OCI-LY1 (cell line): ENCODE data around the gene AFAP1L1.

Experiments used
- H2AFZ ChIP-seq: fragments of 200-600 bp; sonication (generic), shearing (Covaris generic); 2 replicates; pipeline ENCODE4 v1.6.0; 2014; ENCODE audit warnings: antibody characterized with exemption, mild to moderate bottlenecking, low read length
- H3F3A ChIP-seq: fragments of 200-600 bp; sonication (generic), shearing (Covaris generic); 2 replicates; pipeline ENCODE4 v1.6.0; 2014; ENCODE audit warnings: mild to moderate bottlenecking, antibody characterized with exemption, low read length, moderate library complexity; ENCODE audit not compliant: insufficient read depth
- H3K27ac ChIP-seq: fragments of 200-600 bp; sonication (generic); 2 replicates; pipeline ENCODE4 v1.5.1; 2014; ENCODE audit warnings: low read length, mixed run types, mild to moderate bottlenecking, low read depth; ENCODE audit not compliant: poor library complexity, severe bottlenecking
- H3K27me3 ChIP-seq: fragments of 200-600 bp; sonication (generic); 2 replicates; pipeline ENCODE4 v1.6.0; 2014; ENCODE audit warnings: antibody characterized with exemption, mild to moderate bottlenecking, low read length, moderate library complexity; ENCODE audit not compliant: insufficient read depth
- H3K36me3 ChIP-seq: fragments of 200-600 bp; sonication (generic); 2 replicates; pipeline ENCODE4 v1.6.1; 2014; ENCODE audit warnings: mild to moderate bottlenecking, antibody characterized with exemption, low read length, moderate library complexity, mixed read lengths; ENCODE audit not compliant: insufficient read depth
- H3K4me1 ChIP-seq: fragments of 200-600 bp; sonication (generic); 2 replicates; pipeline ENCODE4 v1.5.1; 2014; ENCODE audit warnings: mild to moderate bottlenecking, low read length, moderate library complexity; ENCODE audit not compliant: insufficient read depth, severe bottlenecking
- H3K4me2 ChIP-seq: fragments of 200-600 bp; sonication (generic), shearing (Covaris generic); 2 replicates; pipeline ENCODE4 v1.6.1; 2014; ENCODE audit warnings: low read length
- H3K4me3 ChIP-seq: fragments of 200-600 bp; sonication (generic); 2 replicates; pipeline ENCODE4 v1.5.1; 2014; ENCODE audit warnings: low read length, low read depth, mild to moderate bottlenecking, mixed read lengths; ENCODE audit not compliant: poor library complexity, severe bottlenecking
- H3K79me2 ChIP-seq: fragments of 200-600 bp; shearing (Covaris generic); 2 replicates; pipeline ENCODE4 v1.6.1; 2016; ENCODE audit warnings: mixed run types, low read length, mixed read lengths; ENCODE audit not compliant: insufficient read depth
- H3K9ac ChIP-seq: fragments of 200-600 bp; sonication (generic), shearing (Covaris generic); 2 replicates; pipeline ENCODE4 v1.6.1; 2014; ENCODE audit warnings: mild to moderate bottlenecking, low read length, mixed read lengths
- H3K9me2 ChIP-seq: fragments of 200-600 bp; sonication (generic), shearing (Covaris generic); 2 replicates; pipeline ENCODE4 v1.6.1; 2014; ENCODE audit warnings: low read depth, mild to moderate bottlenecking, low read length, mixed read lengths
- H3K9me3 ChIP-seq: fragments of 200-600 bp; shearing (Covaris generic); 2 replicates; pipeline ENCODE4 v1.6.1; 2014; ENCODE audit warnings: low read length, mixed read lengths
- H4K20me1 ChIP-seq: fragments of 200-600 bp; sonication (generic), shearing (Covaris generic); 2 replicates; pipeline ENCODE4 v1.6.0; 2016; ENCODE audit warnings: mild to moderate bottlenecking, low read length; ENCODE audit not compliant: insufficient read depth
- CTCF ChIP-seq: fragments of 200-600 bp; sonication (generic), shearing (Covaris generic); IDR thresholded peaks from 2 replicates; pipeline ENCODE4 v1.5.1; 2017; ENCODE audit warnings: mild to moderate bottlenecking, antibody characterized with exemption, low read length, moderate library complexity, mixed read lengths
- EZH2 ChIP-seq: fragments of 200-600 bp; sonication (generic), shearing (Covaris generic); IDR thresholded peaks from 2 replicates; pipeline ENCODE4 v1.8.0; 2017; ENCODE audit warnings: borderline replicate concordance, mixed run types, mild to moderate bottlenecking, antibody characterized with exemption, low read length, moderate library complexity, mixed read lengths

The AFAP1L1 gene

DNA sequence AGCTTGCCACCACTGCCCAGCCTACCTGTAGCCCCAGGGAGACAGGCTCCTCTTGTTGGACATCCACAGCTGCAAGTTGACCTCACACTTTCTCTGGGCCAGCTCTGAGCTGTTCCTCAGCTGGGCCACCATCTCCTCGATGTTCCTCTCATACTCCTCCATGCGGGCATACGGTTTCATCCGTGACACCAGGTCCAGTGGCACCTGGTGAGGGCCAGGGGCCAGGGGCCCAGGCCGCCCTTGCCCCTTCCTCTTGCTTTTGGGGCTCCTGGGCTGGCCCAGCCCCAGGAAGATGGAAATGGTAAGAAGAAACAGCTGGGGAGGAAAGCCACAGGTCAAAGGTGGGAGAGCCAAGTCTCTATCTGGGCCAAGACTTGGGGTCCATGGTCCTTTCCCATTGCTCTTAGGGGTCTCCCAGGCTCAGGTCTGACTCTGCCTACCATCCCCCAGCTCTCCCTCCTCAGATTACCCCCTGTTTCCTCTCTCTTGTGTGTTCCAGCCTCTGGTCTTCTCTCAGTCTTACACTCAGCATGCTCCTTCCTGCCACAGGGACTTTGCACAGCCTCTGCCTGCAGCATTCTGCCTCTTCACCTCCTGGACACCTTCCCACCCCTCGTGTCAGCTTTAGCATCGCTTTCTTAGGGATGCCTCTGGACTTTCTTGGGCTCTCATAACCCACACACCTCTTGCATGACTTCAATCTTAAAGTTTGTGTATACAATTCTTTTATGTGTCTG is 105.2 kb downstream of the AFAP1L1 start:
- Histone ChIP-seq H3F3A (no peaks in the 10 kb centered on the region), H3K9ac (no peak overlapping the region), H3K9me3 (no peaks in the 10 kb centered on the region), H3K4me2 (no peak overlapping the region), H3K4me3 (no peak overlapping the region), H3K36me3 (no peaks in the 10 kb centered on the region), H3K79me2 (no peaks in the 10 kb centered on the region), H2AFZ (no peak overlapping the region), H3K9me2 (no peaks in the 10 kb centered on the region), H3K27me3 (no peaks in the 10 kb centered on the region), H4K20me1 (no peaks in the 10 kb centered on the region), H3K4me1 (peaks cover 12% of the 10 kb centered on the region), H3K27ac (no peak overlapping the region)
- no peak for TF ChIP-seq CTCF
- TF ChIP-seq EZH2: no peak

DNA sequence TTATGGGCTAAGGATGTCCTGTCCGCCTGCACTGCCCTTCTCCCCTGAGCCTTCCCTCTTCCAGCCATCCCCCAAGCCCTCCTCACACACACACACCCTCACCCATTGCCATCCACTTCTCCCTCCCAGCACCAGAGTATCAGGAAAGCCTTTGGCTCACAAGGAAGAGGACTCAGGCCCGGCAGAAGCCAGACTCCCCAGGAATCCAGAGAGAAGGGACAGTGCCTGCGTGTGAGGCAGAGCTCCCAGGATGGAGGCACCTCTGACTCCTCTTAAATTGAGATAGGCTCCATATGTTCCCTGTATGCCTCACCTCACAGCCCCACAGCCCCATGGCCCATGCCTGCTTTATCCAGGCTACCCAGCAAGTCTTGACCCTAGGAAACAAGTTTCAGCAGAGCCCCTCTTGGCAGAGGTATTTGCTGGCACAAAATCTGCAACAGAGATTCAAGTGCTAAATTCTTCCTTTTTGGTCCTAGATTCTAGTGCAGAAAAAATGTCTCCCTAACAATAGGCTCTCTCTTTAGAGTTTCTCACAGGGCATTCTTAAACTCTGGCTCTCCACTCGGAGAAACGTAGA is 106.7 kb downstream of the AFAP1L1 start:
- Histone ChIP-seq H3K9me2 (no peaks in the 10 kb centered on the region), H3K27ac (no peak overlapping the region), H2AFZ (no peak overlapping the region), H3K9ac (no peak overlapping the region), H3K4me3 (no peak overlapping the region), H3K4me1 (peaks cover 12% of the 10 kb centered on the region), H3K4me2 (no peak overlapping the region), H3K36me3 (no peaks in the 10 kb centered on the region), H3F3A (no peaks in the 10 kb centered on the region), H4K20me1 (no peaks in the 10 kb centered on the region), H3K27me3 (no peaks in the 10 kb centered on the region), H3K79me2 (no peaks in the 10 kb centered on the region), H3K9me3 (no peaks in the 10 kb centered on the region)
- no peak for TF ChIP-seq CTCF
- no peak for TF ChIP-seq EZH2

- Histone ChIP-seq H3K9me2 (no peaks in the 10 kb centered on the region), H3K4me3 (no peak within 1 kb of the TSS), H3K36me3 (no peaks in the 10 kb centered on the region), H4K20me1 (no peaks in the 10 kb centered on the region), H3K4me1 (peaks cover 12% of the 10 kb centered on the region), H3F3A (no peaks in the 10 kb centered on the region), H2AFZ (no peak within 1 kb of the TSS), H3K27me3 (no peaks in the 10 kb centered on the region), H3K79me2 (no peaks in the 10 kb centered on the region), H3K9ac (no peak within 1 kb of the TSS), H3K9me3 (no peaks in the 10 kb centered on the region), H3K4me2 (no peak within 1 kb of the TSS), H3K27ac (no peak within 1 kb of the TSS)
- no peak for TF ChIP-seq EZH2
- no peak for TF ChIP-seq CTCF
These were observed 107.6 kb downstream of the AFAP1L1 start, which contains the start of gene IL17B for GRCh38 chr5:149379177-149379761. TSS of gene IL17B (minus strand) at chr5:149379292. CDS start at chr5:149379225, 67 bp downstream.
